Right atrium auricular region (tissue), 2 donors: ENCODE data around the gene SNTB2. TPM values are rescaled to one million over a fixed set of nuclear protein-coding genes. Genes with fewer than 3 reads are reported as not detected.

Experiments
- DNase-seq: peaks from one replicate; pipeline ENCODE4 v3.0.0-alpha.2; 2019; ENCODE audit warnings: low spot score
- H3K27ac ChIP-seq, 2 donors: fragments of 200-600 bp; sonication (generic); 1 replicate in 1 of 2; 2 replicates in 1 of 2; pipeline ENCODE4 v1.5.1; 2016 to 2019
- H3K27me3 ChIP-seq, 2 donors: fragments of 200-600 bp; sonication (generic); one replicate each; pipeline versions ENCODE4 v1.5.1 to v1.6.0; 2017 to 2019
- H3K36me3 ChIP-seq: fragments of 200-600 bp; sonication (generic); one replicate; pipeline ENCODE4 v1.5.1; 2016
- H3K4me1 ChIP-seq, 2 donors: fragments of 200-600 bp; sonication (generic); one replicate each; pipeline versions ENCODE4 v1.5.1 to v1.6.0; 2017 to 2019
- H3K4me3 ChIP-seq, 2 donors: fragments of 200-600 bp; sonication (generic); 1 replicate in 1 of 2; 2 replicates in 1 of 2; pipeline ENCODE4 v1.5.1; 2017 to 2019; ENCODE audit warnings: mild to moderate bottlenecking in 1 of 2, moderate library complexity in 1 of 2
- H3K9me3 ChIP-seq, 2 donors: fragments of 200-600 bp; sonication (generic); one replicate each; pipeline ENCODE4 v1.5.1; 2019
- total RNA-seq, 2 donors: library from RNA; depleted of rRNA; stranded (reverse); fragments of >200 nt; gene quantifications; one replicate each; pipeline ENCODE4 v1.1.0, GENCODE V29; 2016
- TF ChIP-seq, protein P1 (sequence below), 2 donors: fragments of 200-600 bp; sonication (generic); IDR thresholded peaks; one replicate each; pipeline ENCODE4 v1.5.1; 2019; ENCODE audit warnings: antibody characterized with exemption in 2 of 2

SNTB2 gene
- total RNA-seq, 2 donors from 2014 or later: 12.3 to 35.1 TPM

DNA sequence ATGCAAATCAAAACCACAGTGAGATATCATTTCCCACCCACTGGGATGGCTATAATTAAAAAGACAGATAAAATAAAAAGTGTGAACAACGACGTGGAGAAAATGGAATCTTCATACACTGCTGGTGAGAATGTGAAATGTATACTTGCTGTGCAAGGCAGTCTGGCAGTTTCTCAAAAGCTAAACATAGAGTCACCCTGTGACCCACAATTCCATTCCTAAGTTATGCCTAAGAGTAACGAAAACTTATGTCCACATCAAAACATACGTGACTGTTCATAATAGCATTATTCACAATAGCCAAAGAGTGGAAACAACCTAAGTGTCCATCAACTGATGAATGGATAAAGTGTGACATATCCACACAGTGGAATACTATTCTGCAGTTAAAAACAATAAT is 86.0 kb downstream of the SNTB2 start:
- H3K9me3 ChIP-seq: no peaks in the 10 kb centered on the region
- H3K36me3 ChIP-seq: no peaks in the 10 kb centered on the region
- no peak overlapping the region for H3K4me3 ChIP-seq
- TF ChIP-seq, protein P1, sequence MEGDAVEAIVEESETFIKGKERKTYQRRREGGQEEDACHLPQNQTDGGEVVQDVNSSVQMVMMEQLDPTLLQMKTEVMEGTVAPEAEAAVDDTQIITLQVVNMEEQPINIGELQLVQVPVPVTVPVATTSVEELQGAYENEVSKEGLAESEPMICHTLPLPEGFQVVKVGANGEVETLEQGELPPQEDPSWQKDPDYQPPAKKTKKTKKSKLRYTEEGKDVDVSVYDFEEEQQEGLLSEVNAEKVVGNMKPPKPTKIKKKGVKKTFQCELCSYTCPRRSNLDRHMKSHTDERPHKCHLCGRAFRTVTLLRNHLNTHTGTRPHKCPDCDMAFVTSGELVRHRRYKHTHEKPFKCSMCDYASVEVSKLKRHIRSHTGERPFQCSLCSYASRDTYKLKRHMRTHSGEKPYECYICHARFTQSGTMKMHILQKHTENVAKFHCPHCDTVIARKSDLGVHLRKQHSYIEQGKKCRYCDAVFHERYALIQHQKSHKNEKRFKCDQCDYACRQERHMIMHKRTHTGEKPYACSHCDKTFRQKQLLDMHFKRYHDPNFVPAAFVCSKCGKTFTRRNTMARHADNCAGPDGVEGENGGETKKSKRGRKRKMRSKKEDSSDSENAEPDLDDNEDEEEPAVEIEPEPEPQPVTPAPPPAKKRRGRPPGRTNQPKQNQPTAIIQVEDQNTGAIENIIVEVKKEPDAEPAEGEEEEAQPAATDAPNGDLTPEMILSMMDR (IDR thresholded peaks at IDR 0.05): no peak
- peaks cover 0 to 5% of the 10 kb centered on the region in 2 donors for H3K4me1 ChIP-seq
- H3K27ac ChIP-seq: no peak overlapping the region
- H3K27me3 ChIP-seq: no peaks in the 10 kb centered on the region
- no peak for DNase-seq

DNA sequence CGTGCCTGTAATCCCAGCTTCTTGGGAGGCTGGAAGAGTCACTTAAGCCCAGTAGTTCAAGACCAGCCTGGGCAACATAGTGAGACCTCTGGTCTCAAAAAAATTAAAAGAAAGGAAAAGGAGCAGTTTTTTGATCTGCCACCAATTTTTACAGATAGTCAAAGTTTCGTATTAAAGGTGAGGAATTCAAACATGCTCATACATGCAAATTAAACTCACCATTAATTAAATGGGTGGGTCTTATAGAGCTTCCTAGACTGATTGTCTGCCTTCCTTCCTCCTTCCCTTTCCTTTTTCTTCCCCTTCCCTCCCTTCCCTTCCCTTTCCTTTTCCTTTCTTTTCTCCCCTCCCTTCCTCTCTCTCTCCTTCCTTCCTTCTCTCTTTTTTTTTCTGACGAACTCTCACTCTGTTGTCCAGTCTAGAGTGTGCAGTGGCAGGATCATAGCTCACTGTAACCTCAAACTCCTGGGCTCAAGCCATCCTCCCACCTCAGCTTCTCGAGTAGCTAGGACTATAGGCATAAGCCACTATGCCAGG is 87.8 kb downstream of the SNTB2 start:
- H3K4me3 ChIP-seq: no peak overlapping the region
- DNase-seq: no peak
- no peaks in the 10 kb centered on the region for H3K27me3 ChIP-seq
- H3K27ac ChIP-seq: no peak overlapping the region
- no peaks in the 10 kb centered on the region for H3K36me3 ChIP-seq
- peaks cover 0 to 5% of the 10 kb centered on the region in 2 donors for H3K4me1 ChIP-seq
- no peaks in the 10 kb centered on the region for H3K9me3 ChIP-seq
- TF ChIP-seq, protein P1 (IDR thresholded peaks at IDR 0.05): no peak

DNA sequence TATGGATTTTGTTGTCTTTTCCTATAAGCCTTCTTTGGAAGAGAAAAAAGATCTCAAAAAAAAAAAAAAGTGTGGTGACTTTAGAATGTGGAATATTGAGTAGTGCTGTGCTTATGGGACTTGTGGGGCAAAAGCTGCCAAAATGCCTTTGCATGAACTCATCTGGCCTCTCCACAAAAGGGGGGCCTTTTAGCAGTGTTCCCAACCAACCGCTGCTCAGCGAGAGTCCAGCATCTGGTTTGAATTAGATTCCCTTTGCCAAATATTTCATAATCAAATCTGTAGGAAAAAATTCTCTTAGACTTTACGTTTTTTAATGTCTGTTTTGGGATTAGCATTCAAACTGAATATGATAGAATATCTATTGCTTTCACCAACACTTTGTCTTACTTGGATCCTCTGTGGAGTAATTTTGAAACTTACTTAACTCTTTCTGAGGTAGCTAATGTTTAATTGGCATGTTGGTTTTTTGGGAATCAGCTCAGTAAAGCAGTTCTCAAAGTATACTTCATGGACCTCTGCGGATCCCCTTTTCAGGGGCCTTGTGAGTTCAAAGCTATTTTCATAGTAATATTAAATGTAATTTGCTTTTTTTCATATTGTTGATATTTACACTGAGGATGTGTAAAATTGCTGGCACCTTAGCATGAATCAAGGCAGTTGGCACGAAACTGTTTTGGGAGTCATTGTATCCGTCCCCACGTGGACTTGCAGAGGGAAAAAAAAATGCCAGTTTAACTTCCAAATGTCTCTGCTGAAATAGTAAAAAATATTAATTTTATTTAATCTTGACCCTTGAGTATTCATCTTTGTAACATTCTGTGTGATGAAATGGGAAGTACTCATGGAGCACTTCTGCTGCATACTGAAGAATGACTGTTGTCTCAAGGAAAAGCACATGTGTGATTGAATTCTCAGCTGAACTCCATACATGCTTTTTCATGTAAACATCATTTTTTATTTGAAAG is 89.5 kb downstream of the SNTB2 start:
- no peaks in the 10 kb centered on the region for H3K27me3 ChIP-seq
- H3K4me1 ChIP-seq: peaks cover 0 to 5% of the 10 kb centered on the region in 2 donors
- DNase-seq: peak; percentile 84
- H3K36me3 ChIP-seq: no peaks in the 10 kb centered on the region
- H3K9me3 ChIP-seq: no peaks in the 10 kb centered on the region
- TF ChIP-seq, protein P1 (IDR thresholded peaks at IDR 0.05): no peak
- no peak overlapping the region for H3K4me3 ChIP-seq
- H3K27ac ChIP-seq: peak overlapping the region in 1 of 2 donors; percentile 44

DNA sequence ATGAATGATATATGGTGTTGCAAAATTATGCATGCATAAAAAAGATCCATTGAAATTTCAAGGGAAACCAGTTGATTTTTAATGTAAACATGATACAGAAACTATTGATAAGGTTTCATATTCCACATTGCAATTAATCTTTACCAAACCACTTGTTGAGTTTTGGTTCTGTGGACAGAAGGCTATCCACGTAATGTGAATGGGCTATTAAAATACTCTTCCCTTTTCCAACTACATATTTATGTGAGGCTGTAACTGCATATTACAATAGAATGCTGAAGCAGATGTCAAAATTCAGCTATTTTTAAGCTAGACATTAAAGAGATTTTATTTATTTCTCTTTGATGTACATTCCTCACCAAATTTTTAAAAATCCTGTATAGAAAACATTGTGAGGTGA is 90.4 kb downstream of the SNTB2 start:
- no peak for DNase-seq
- H3K27ac ChIP-seq: no peak overlapping the region
- TF ChIP-seq, protein P1 (IDR thresholded peaks at IDR 0.05): no peak

DNA sequence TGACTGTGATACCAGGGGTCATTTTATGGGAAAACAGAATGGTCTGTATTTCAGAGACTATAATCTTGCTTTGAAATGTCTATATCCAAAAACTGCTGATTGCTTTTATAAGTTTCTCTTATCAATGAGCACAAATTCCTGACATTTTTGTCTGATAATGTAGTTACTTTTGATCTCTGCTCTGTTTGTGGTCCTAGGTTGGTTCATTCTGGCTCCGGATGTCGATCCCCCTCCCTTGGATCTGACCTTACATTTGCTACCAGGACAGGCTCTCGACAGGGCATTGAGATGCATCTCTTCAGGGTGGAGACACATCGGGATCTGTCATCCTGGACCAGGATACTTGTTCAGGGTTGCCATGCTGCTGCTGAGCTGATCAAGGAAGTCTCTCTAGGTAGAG is 96.9 kb downstream of the SNTB2 start:
- TF ChIP-seq, protein P1 (IDR thresholded peaks at IDR 0.05): no peak
- DNase-seq: no peak
- no peaks in the 10 kb centered on the region for H3K9me3 ChIP-seq
- no peak overlapping the region for H3K4me3 ChIP-seq
- H3K36me3 ChIP-seq: no peaks in the 10 kb centered on the region
- H3K27me3 ChIP-seq: no peaks in the 10 kb centered on the region
- peaks cover 0 to 12% of the 10 kb centered on the region in 2 donors for H3K4me1 ChIP-seq
- no peak overlapping the region for H3K27ac ChIP-seq

More for the DNA sequence above, 90.4 kb downstream of the SNTB2 start:
- no peak overlapping the region for H3K4me3 ChIP-seq
- no peaks in the 10 kb centered on the region for H3K9me3 ChIP-seq
- H3K27me3 ChIP-seq: no peaks in the 10 kb centered on the region
- H3K36me3 ChIP-seq: no peaks in the 10 kb centered on the region
- peaks cover 0 to 5% of the 10 kb centered on the region in 2 donors for H3K4me1 ChIP-seq
